DND-41 (cell line): Measurements from ENCODE around the gene DENND6B.

ENCODE experiments used
- CTCF ChIP-seq: IDR thresholded peaks from 2 replicates; pipeline ENCODE4 v1.5.1; 2012; ENCODE audit warnings: borderline replicate concordance, low read length, moderate library complexity, mild to moderate bottlenecking; ENCODE audit not compliant: poor library complexity, severe bottlenecking; ENCODE audit errors: extremely low read depth
- EZH2 ChIP-seq: IDR thresholded peaks from 3 replicates; pipeline ENCODE4 v1.6.1; 2012; ENCODE audit warnings: borderline replicate concordance, low read depth, mild to moderate bottlenecking, moderate library complexity, low read length, inconsistent platforms; ENCODE audit not compliant: severe bottlenecking

GRCh38 chr22:50367778-50368500, 41.1 kb upstream of the DENND6B start:
- no peak for TF ChIP-seq CTCF
- TF ChIP-seq EZH2 = no peak
